HCEC 1CT (cell line): ENCODE data around the gene EMCN.
"Not testable (repeated sequence)": the region's sequence is repeated elsewhere in the genome, so short reads cannot be mapped to it uniquely, and the experiment has no call there.

Source experiments
- DNase-seq: peaks from one replicate; pipeline ENCODE4 v3.0.0-alpha.2; 2017

Gene EMCN, protein sequence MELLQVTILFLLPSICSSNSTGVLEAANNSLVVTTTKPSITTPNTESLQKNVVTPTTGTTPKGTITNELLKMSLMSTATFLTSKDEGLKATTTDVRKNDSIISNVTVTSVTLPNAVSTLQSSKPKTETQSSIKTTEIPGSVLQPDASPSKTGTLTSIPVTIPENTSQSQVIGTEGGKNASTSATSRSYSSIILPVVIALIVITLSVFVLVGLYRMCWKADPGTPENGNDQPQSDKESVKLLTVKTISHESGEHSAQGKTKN

DNA sequence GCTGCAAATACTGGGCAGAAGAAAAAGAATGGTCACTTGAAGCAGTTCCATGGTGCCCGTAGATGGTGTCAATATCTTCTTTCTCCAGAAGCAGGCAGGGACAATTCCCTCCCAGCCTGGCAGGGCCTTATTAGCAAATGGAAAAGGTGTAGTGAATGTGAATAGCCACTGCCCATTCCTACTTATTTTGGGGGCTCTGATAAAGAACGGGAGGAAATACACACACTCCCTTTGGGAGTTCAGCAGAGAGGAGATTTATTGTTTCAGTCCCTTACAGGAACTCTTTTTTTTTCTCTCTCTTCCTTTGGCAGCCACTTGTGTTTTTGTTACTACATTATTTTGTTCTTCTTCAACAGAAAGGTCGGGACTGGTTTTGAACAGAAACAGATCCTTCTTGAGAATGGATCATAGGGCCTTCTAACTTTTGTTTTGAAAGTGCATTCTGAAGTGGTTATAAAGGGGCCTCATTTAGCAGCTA, at the start of gene EMCN:
Gene EMCN (minus strand): TSS at position 159 of the 478 bp plus-strand sequence. CDS start 108 bp downstream, at position 51.
- no peak for DNase-seq

DNA sequence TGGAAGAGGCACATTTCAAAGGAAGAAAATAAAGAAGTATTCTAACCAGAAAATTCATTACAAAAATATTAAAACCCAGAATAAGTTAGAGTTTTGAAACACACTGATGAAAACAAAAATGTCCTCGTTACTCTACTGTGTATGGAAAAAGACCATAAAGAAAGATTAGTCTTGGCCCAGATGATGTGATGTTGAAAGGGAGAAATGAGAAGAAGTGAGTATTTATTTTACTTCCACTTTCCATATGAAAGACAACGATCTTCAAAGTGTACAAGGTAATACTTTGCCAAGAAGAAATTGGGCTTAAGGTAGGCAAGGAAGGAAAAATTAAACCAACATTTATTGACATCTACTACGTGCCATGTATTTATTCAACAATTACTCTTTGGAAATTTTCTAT, 48.6 kb upstream of the EMCN start:
- DNase-seq, result no peak

DNA sequence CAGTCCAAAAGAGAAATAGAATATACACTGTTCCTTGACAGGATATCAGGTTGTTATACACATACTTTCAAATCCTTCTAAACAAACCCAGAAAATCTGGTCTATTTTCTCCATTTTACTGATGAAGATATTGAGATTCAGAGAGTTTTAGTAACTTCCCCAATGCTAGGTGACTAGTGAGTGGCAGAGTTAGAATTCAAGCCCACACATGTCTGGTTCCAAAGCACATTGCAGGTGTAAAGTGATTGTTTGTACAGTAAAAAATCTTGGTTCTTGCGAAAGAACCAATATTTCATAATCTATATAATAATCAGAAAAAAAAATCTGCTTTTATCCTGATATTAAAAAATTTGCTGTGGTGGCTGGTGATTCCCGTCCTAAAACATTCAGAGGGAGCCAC, 39.5 kb upstream of the EMCN start:
- no peak for DNase-seq

DNA sequence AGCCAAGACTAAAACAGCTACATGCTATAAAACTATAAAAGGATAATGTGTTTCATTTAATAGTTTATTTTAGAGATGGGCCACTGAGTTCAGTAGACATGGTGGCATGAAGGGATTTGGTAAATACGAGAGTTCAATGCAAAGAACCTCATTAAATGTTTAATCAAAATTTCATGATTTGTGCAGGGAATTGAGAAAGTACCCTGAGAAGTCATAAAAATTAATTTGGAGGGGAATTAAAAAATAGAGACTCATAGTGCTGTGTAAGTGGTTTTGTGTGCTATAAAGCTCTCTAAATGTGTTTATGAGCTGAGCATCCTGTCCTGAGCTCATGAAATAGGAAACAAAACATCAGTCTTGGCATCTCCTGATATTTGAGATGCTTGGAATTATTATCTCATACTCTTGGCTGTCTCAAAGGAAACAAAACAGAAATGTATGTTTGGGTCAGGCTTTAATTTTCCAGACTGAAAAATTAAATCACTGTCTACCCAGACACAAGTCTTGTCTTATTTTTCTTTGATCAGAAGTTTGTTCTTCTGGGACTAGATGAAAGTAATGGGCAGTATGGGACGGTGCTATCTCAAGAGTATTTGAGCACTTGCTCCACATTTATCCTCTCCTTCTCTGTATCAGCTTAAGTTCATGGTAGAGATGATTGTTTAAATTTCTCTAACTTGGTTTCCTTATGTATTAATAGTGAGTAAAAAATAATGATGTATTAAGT, 38.0 kb upstream of the EMCN start:
- no peak for DNase-seq

DNA sequence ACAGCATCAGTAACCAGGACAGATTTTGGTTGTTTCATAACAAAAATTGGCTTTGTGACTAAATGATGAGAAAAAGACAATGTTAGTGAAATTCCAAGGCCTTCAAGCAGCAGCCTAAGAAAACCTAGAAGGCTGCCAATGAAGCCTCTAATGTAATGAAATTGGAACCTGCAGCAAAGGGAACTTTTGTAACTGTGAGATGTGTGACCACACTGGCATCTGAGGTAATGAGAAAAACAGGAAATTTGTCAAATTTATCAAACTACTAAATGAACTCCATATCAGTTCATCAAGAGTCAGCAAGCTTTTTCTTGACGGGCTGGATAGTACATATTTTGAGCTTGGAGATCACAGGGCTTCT, 30.4 kb upstream of the EMCN start:
- DNase-seq, result no peak

DNA sequence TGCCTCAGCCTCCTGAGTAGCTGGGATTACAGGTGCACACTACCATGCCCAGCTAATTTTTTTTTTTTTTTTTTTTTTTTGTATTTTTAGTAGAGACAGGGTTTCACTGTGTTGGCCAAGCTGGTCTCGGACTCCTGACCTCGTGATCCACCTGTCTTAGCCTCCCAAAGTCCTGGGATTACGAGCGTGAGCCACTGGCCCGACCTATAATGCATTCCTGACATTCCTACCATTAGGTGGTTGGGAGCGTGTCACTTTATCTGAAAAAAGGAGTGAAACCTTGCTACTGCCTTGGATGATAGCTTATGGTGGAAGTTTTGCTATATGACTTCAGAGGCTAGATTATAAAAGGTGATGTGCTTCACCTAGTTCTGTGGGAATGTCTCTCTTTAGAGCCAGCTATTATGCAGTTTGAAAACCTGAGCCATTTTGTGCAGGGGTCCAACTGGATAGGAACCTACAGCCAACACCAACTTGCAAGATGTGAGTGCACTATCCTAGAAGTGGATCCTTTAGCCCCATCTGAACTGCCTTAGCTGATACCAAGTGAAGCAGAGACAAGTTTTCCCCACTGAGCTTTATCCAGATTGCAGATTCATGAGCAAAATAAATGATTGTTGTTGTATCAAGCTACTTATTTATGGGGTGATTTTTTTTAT, 29.8 kb upstream of the EMCN start:
- no peak for DNase-seq

DNA sequence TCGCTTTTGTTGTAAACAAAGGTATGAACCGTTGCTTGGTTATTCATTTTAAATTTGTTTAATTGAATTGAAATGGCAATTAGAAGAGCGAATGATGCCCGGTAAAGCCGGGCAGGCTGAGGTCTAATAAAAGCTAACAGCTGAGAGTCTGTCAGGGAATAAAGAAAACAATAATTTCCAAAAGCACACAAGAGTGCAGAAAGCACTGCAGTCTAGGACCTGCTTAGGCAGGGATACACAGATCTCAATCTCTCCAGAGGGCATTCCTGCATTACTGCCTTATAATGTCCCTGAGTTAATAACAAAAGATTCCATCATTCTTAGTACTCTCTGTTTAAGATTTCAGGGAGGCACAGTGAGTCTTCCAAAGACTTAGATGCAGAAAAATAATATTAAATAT, 27.6 kb upstream of the EMCN start:
- no peak for DNase-seq

DNA sequence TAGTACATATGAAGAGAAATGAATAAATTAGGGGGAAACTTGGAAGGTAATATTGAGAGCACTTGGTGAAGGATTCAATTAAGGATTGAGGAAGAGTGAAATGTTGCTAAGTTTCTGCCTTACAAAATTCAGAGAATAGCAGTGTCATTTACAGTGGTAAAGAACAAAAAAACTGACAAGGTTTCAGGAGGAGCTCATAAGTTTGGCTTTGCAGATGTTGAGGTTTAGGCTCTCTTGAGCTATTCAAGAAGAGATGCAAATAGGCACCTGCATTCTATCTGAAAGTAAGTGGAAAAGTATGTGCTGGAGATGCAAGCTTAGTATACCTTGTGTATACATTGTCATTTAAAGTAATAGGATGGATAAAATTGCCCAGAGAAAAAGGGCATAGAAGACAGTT, 22.3 kb upstream of the EMCN start:
- no peak for DNase-seq

DNA sequence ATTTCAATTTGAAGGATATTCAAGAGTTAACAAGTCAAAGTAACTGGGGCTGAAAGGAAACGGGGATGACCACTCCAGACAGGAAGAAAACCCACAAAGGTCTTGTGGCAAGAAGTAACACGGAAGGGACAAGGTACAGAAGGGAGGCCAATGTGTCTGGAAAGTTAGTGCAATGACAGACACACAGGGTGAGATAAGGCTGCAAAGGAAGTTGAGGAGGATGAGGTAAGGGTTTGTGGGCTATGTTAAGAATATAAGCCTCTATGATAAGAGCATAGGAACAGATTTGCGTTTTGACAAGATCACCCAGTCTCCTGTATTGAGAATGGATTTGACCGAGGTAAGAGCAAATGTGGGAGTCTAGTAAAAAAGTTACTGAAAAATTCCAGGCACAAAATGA, 21.9 kb upstream of the EMCN start:
- no peak for DNase-seq

DNA sequence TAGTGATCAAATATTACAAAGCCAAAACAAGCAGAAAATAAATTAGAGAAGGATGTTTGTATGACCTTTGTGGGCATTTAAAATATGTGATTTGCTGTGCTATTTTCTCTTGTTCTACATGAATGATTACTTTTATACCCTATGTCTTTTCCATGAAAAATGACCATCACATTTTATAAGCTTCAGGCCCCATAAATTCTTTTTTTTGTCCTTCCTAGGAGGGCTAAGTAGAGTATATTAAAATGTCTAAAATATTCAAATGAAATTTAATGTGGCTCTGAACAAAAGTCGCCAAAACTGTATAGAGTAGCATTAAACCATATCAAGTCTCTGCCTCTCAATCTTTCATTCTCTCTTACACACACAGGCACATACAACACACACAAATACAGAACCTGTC, 15.9 kb upstream of the EMCN start:
- no peak for DNase-seq

DNA sequence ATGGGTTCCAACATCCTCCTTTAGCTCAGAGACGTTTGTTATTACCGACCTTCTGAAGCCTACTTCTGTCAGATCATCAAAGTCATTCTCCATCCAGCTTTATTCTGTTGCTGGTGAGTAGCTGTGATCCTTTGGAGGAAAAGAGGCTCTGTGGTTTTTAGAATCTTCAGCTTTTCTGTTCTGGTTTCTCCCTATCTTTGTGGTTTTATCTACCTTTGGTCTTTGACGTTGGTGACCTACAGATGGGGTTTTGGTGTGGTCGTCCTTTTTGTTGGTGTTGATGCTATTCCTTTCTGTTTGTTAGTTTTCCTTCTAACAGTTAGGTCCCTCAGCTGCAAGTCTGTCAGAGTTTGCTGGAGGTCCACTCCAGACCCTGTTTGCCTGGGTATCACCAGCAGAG, 12.3 kb upstream of the EMCN start:
- not testable (repeated sequence) for DNase-seq

DNA sequence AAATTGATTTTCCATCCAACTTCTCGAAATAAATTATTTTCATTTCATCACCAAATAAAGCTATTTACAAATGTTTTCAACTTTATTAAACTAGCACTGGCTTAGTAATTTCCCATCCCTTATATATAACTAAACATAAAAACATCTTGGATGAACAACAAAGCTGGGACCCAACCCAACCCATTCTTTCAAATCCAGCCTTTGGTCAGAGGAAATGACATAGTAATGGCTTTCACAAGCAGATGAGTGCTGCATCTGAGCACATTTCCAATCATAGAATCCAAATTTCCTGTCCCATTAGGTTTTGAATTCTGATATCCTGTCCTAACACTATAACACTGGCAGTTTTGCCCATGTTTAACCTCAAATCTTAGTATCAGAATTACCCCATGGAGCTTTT, 7.9 kb upstream of the EMCN start:
- DNase-seq, result no peak

DNA sequence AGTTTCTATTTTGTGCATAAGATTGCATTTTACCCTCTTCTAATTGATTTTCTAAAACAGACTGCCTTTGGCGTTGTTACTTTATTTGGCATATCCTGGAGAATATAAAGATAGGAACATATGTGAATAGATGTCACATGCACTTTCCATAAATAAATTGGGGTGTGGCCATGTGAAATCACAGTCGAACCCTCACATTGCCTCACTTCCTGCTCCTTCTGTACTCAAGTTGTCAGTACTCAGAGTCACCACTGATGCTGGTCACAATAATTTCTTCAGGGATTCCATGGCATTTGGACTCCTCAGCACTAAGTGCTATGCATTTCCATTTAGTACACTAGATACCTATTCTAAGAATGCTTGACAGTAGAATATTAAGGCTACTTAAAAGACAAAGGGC, 1.4 kb upstream of the EMCN start:
- DNase-seq, result no peak

DNA sequence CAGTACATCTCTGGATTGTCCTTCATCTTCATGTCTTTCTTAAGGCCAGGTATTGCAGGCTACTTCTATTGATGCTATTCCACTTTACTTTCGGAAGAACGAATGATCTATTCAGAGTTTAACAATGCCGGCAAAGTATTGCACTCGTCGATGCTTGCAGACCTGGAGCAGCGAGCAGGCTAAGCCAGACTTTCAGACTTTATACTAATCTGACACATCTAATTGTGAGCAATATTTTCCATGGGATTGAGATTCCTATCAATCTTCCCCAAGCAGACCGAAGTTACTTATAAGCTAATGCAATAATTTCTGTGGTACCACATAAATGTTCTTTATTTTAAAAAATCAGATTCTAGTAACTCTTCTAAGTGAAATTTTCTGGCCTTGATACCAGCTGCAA, 1.6 kb downstream of the EMCN start:
- no peak for DNase-seq

DNA sequence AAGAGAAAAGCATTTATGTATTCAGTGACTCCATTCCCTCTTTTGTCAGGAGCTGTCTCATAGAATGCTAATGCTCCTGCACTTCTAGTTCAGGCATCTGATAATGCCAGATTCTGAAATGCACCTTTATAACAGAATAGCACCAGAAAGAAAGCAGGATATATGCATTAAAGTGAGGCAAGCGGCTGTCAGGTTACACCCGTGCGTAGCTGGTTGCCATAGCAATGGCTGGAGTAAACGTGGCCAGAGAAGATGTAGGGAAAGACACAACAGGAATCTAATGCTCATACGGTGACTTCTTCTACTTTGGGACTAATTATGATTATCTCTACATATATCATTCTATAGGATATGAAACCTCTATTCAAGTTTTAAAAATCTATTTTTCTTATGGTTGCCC, 5.9 kb downstream of the EMCN start:
- no peak for DNase-seq

DNA sequence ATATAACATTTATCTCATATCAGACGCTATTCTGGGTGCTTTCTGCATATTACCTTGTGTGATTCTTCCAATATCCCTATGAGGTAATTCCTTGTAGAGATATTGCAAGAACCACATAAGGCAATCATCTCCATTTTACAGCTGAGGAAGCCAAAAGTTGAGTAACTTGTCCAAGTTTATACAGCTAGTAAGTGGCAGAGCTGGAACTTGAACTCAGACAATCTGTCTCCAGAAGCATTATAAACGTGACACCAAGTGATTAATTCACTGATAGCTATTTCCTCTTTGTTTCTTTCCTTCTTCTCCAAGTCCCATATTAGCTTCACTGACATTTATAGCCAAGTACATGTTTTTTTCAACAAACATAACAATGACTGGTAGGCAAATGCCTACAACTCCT, 7.3 kb downstream of the EMCN start:
- no peak for DNase-seq

DNA sequence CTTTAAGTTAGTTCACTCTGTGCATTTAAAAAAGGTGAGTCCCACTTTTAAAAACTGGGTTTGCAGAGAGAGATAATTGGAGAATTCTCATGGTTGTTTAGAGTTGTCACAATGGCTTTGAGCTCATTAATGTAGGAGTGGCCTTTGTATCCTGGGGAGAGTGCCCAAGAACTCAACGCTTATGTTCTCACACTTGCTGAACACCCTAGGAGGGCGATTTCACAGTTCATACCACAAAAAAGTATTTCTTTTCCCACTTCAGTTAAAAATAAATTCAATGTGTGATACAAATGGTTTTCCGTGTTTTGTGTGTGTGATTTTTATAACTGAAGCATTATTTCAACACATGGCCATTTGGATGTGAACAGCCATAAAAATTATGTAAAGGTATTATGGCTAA, 8.4 kb downstream of the EMCN start:
- DNase-seq, result no peak

DNA sequence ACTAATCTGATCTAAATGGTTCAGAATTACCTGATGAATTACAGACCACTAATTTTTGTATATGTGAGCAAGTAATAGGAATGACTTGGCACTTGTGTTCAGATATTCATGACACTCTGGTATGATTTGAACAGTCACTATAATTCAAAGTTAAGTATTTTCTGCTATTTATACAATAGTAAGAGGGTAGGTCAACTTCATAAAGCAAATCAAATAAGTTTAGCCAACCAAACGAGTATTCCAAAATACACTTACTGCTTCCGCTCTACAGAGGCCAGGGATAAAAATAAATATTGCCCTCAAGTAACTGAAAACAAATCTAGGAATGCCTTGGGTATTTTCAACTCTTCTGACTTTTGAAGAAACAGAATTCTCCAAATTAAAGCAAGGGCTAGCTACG, 9.1 kb downstream of the EMCN start:
- DNase-seq, result no peak

DNA sequence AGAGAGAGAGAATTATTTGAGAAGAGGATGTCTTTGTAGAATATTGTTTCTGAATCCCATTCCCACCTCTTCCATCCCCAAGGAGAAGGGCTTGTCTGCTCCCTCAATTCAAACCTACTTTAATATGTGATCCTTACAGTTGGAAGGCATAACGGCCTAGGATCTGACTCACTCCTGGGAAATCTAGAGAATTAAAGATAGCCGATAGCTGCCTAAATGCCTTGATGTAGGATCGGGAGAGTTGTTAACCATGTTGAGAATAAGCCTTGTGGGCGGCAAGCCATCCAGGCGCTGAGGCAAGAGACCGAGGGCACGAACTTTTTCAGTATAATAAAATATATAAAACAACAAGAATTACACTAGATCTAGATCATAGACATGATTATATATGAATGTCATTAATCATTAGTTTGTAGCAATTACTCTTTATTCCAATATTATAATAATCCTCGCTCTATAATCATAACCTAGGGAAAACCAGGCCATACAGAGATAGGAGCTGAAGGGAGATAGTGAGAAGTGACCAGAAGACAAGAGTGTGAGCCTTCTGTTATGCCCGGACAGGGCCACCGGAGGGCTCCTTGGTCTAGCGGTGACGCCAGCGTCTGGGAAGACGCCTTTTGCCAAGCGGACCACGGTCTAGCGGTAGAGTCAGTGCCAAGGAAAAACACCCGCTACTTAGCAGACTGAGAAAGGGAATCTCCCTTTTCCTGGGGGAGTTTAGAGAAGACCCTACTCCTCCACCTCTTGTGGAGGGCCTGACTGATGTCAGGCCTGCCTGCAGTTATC, 13.5 kb downstream of the EMCN start:
- no peak for DNase-seq

DNA sequence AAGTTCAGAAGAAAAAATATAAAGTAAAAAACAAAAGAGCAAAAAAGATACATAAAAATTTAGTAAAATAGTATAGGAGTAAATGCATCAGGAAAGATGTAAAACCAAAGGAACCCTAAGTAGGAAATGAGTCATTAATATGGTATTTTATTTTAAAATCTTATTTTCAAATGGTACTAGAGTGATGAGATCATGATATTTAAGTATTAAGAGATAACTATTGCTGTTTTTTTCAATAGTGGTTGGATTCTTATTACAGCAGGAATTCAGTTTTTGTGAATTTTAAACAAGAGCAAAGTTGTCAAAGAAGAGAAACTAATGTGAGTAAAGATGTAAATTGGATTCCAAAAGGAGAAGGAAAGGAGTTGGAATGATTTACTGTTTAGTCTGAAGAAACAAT, 20.0 kb downstream of the EMCN start:
- DNase-seq, result peak; percentile 25

DNA sequence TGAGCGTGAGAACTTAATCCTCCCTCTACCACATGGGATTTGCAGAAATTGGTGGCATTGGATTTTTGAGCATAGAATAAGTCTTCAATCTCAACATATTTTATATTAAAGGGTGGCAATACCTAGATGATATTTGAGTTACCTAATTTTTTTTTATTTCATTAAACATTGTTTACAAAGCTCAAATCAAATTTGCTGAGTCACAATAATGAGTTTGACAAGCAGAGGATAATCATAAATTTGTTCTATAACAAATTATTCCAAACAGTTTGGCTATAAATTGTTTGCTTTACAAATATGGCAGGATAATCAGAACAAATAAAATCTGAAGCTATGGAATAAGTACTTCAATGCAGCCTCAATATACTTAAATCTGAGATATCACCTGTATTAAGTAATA, 22.7 kb downstream of the EMCN start:
- no peak for DNase-seq

DNA sequence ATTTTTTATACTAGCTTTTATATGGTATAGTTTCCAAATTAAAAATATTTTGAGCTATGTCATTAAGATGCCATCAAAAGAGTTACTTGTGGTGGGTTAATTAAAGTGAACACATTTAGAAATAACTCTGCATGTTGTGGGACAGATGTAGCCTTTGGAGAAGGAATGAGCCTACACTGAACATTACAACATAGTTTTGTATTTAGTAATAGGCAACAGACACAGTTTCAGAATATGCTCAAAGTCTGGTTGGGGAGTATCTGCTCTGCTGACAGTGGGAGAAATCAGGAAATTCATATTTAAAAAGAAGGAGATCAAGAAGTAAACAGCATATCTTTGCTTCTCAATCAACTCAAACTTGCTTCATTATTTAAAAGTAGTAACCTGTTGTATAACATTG, 23.7 kb downstream of the EMCN start:
- peak; percentile 39 for DNase-seq

DNA sequence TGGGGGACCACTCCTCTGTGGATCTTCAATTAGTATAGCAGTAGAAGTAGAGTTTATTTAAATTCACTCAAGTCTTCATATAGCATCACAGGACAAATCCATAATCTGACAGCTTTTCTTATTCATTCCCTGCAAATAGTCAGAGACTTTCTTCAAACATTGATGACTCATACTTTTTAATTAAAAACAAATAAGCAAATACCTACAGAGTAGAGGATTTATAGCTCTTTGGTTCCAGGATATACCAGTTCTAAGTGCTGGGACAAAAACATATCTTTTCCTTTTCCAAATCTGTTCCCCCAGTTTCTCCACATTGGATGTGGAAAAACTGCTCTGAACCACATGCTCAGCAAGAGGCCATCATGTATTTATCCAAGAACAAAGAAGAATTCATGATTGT, 24.1 kb downstream of the EMCN start:
- DNase-seq, result peak; percentile 51

DNA sequence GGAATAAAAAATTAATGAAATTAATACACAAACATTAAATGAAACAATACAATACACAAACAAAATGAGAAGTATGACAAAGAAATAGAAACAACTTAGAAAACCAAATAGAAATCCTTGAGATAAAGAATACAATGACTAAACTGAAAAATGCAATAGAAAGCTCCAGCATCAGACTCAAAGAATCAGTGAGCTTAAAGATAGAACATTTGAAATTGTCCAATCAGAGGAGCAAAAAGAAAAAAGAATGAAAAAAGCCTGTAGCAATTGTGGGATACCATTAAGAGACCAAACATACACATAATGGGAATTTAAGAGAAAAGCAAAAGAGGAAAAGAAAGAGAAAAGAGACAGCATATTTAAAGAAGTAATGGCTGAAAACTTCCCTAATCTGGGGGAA, 25.7 kb downstream of the EMCN start:
- no peak for DNase-seq
